Measurements from ENCODE around the gene KRT9.

KRT9 gene

DNA sequence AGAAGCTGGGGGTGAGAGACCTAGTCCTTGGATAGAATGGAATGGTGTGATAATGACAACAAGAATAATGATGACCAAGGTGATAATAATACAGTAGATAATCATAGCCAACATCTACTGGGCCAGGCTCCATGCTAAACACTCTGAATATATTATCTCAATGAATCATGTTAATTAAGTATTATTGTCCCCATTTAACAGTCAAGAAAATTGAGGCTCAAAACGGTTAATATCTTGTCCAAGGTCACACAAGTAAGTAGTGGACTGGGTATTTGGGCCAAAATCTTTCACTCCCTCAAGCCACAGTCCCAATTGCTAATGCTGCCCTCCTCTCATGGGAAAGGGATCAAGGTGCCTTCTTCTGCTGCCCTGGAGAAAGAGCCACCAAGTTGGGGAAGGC is 39.9 kb downstream of the KRT9 start:
- Histone ChIP-seq H3K4me3 (ENCODE audit: low read depth, low read length, poor library complexity, severe bottlenecking) (no peak overlapping the region), H3K9ac (ENCODE audit: low read length) (no peak overlapping the region), H3K4me1 (ENCODE audit: insufficient read depth, low read length, severe bottlenecking) (no peaks in the 10 kb centered on the region), H3K79me2 (ENCODE audit: insufficient read depth, low read length) (no peaks in the 10 kb centered on the region), H3K36me3 (ENCODE audit: insufficient read depth, low read length) (no peaks in the 10 kb centered on the region), H3K27ac (ENCODE audit: low read depth, low read length, poor library complexity, severe bottlenecking) (no peak overlapping the region), H3F3A (ENCODE audit: insufficient read depth, low read length) (no peaks in the 10 kb centered on the region), H3K27me3 (ENCODE audit: insufficient read depth, low read length) (peaks cover 1% of the 10 kb centered on the region; the same call in 1 of the 2 replicates), H3K4me2 (ENCODE audit: low read length) (no peak overlapping the region), H3K9me2 (ENCODE audit: low read depth, low read length) (no peaks in the 10 kb centered on the region), H3K9me3 (ENCODE audit: low read length) (no peaks in the 10 kb centered on the region), H2AFZ (ENCODE audit: low read length) (no peak overlapping the region), H4K20me1 (ENCODE audit: insufficient read depth, low read length) (no peaks in the 10 kb centered on the region)
- no peak for TF ChIP-seq EZH2 (IDR thresholded peaks at IDR 0.05; ENCODE audit: borderline replicate concordance, low read length)
- TF ChIP-seq, protein P1, sequence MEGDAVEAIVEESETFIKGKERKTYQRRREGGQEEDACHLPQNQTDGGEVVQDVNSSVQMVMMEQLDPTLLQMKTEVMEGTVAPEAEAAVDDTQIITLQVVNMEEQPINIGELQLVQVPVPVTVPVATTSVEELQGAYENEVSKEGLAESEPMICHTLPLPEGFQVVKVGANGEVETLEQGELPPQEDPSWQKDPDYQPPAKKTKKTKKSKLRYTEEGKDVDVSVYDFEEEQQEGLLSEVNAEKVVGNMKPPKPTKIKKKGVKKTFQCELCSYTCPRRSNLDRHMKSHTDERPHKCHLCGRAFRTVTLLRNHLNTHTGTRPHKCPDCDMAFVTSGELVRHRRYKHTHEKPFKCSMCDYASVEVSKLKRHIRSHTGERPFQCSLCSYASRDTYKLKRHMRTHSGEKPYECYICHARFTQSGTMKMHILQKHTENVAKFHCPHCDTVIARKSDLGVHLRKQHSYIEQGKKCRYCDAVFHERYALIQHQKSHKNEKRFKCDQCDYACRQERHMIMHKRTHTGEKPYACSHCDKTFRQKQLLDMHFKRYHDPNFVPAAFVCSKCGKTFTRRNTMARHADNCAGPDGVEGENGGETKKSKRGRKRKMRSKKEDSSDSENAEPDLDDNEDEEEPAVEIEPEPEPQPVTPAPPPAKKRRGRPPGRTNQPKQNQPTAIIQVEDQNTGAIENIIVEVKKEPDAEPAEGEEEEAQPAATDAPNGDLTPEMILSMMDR (IDR thresholded peaks at IDR 0.05; ENCODE audit: low read length), result no peak

DNA sequence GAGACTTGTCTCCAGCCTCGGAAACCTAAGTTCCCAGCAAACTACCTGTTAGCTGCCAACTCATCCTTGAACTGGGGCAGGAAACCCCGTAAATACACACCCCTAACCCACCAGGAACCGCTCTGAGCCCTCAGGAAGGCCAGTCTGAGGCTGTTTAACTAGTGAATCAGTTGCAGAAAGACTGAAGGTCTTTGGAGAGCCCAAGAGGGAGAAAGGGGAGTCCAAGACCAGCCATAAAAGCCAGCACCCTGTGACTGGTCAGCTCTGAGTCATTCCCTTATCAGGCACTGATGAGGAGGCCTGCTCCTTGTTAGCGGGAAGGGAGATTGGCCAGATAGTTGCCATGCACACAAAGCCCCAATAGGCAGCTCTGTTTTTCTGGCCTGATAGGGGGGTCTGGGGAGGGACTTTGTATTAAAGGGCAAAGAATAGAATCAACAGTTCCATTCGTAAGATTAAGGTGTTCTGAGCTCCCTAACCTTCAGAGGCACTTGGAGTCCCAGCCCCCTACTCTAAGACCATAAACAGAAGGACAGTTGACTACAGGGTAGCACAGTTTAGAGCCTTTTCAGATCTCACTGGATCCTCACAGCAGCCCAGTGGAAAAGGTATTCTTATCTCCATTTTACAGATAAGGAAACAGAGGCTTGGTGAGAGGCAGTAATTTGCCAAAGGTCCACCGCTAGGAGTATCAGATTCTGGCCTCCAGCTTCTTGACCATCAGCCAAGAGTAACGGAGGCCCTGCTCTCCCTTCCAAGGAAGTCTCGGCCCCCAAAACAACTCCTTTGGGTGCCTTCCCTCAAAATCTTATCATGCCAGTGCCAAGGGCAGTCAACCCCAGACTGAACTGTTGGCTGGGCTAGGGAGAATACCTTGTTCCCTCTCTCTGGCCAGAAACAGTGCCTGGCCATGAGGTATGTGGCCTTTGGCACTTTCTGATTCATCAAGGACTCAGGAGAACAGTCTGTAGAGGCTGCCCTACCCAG is 41.5 kb downstream of the KRT9 start:
- Histone ChIP-seq H3K79me2 (ENCODE audit: insufficient read depth, low read length) (no peaks in the 10 kb centered on the region), H3K9ac (ENCODE audit: low read length) (no peak overlapping the region), H3K9me2 (ENCODE audit: low read depth, low read length) (no peaks in the 10 kb centered on the region), H3K27me3 (ENCODE audit: insufficient read depth, low read length) (no peaks in the 10 kb centered on the region), H3K4me2 (ENCODE audit: low read length) (no peak overlapping the region), H3K27ac (ENCODE audit: low read depth, low read length, poor library complexity, severe bottlenecking) (no peak overlapping the region), H3K4me1 (ENCODE audit: insufficient read depth, low read length, severe bottlenecking) (no peaks in the 10 kb centered on the region), H3K9me3 (ENCODE audit: low read length) (no peaks in the 10 kb centered on the region), H3K36me3 (ENCODE audit: insufficient read depth, low read length) (no peaks in the 10 kb centered on the region), H4K20me1 (ENCODE audit: insufficient read depth, low read length) (no peaks in the 10 kb centered on the region), H3K4me3 (ENCODE audit: low read depth, low read length, poor library complexity, severe bottlenecking) (no peak overlapping the region), H2AFZ (ENCODE audit: low read length) (no peak overlapping the region), H3F3A (ENCODE audit: insufficient read depth, low read length) (no peaks in the 10 kb centered on the region)
- no peak for TF ChIP-seq EZH2 (IDR thresholded peaks at IDR 0.05; ENCODE audit: borderline replicate concordance, low read length)
- TF ChIP-seq, protein P1 (IDR thresholded peaks at IDR 0.05; ENCODE audit: low read length), result no peak

DNA sequence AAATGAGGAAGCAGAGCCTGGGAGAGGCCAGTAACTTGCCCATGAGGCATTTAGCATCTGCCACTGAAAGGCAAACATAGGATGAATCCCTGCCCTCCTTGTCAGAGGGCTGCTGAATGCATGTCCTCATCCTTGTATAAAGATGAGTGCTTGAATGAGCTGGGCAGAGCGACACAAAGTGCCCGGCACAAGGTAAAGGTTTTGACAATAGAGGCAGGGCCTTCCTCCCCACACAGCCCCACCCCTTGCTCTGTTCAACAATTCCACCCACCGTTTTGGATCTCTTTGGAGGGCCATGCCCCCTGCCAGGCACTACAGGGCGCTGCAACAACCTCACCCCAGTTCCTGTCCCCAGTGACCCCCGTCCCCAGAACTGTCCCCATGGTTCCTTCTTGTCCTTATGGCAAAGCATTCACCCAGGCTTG is 42.4 kb downstream of the KRT9 start:
- no peaks in the 10 kb centered on the region for H3K4me1 ChIP-seq (ENCODE audit: insufficient read depth, low read length, severe bottlenecking)
- no peaks in the 10 kb centered on the region for H3K27me3 ChIP-seq (ENCODE audit: insufficient read depth, low read length)
- no peaks in the 10 kb centered on the region for H3F3A ChIP-seq (ENCODE audit: insufficient read depth, low read length)
- no peaks in the 10 kb centered on the region for H3K36me3 ChIP-seq (ENCODE audit: insufficient read depth, low read length)
- no peak overlapping the region for H3K27ac ChIP-seq (ENCODE audit: low read depth, low read length, poor library complexity, severe bottlenecking)
- TF ChIP-seq EZH2 (IDR thresholded peaks at IDR 0.05; ENCODE audit: borderline replicate concordance, low read length), result no peak
- TF ChIP-seq, protein P1 (IDR thresholded peaks at IDR 0.05; ENCODE audit: low read length), result no peak
- H4K20me1 ChIP-seq (ENCODE audit: insufficient read depth, low read length), result no peaks in the 10 kb centered on the region
- H3K9me2 ChIP-seq (ENCODE audit: low read depth, low read length), result no peaks in the 10 kb centered on the region
- H3K4me3 ChIP-seq (ENCODE audit: low read depth, low read length, poor library complexity, severe bottlenecking), result no peak overlapping the region
- H2AFZ ChIP-seq (ENCODE audit: low read length), result no peak overlapping the region
- H3K9ac ChIP-seq (ENCODE audit: low read length), result no peak overlapping the region
- H3K9me3 ChIP-seq (ENCODE audit: low read length), result no peaks in the 10 kb centered on the region
- H3K4me2 ChIP-seq (ENCODE audit: low read length), result no peak overlapping the region
- no peaks in the 10 kb centered on the region for H3K79me2 ChIP-seq (ENCODE audit: insufficient read depth, low read length)
